ENCODE measurements around the gene MTARC2. TPM values are rescaled to one million over a fixed set of nuclear protein-coding genes. Genes with fewer than 3 reads are reported as not detected.

Gene MTARC2
- polyA plus RNA-seq, 1 donor from 2014 or later = not detected

GRCh38 chr1:220810963-220811362 is 62.8 kb downstream of the MTARC2 start:
- Histone ChIP-seq H3K9me3 (ENCODE audit: low read length) (no peaks in the 10 kb centered on the region), H3K4me2 (ENCODE audit: low read length) (no peak overlapping the region), H3F3A (ENCODE audit: insufficient read depth, low read length, poor library complexity, severe bottlenecking) (no peaks in the 10 kb centered on the region), H3K9ac (ENCODE audit: low read length) (no peak overlapping the region), H3K27ac (ENCODE audit: low read length) (no peak overlapping the region), H3K4me3 (ENCODE audit: low read length) (no peak overlapping the region), H3K9me2 (ENCODE audit: insufficient read depth, low read length) (no peaks in the 10 kb centered on the region), H3K27me3 (ENCODE audit: insufficient read depth, low read depth, low read length) (no peaks in the 10 kb centered on the region), H3K79me2 (replicated peaks; ENCODE audit: insufficient read depth, low read length) (no peaks in the 10 kb centered on the region), H2AFZ (ENCODE audit: low read depth, low read length) (no peak overlapping the region), H4K20me1 (ENCODE audit: insufficient read depth) (no peaks in the 10 kb centered on the region), H3K36me3 (ENCODE audit: insufficient read depth, low read length) (no peaks in the 10 kb centered on the region)
- TF ChIP-seq EP300 (conservative IDR thresholded peaks at IDR 0.05; ENCODE audit: poor library complexity, severe bottlenecking) = no peak
- no peak for TF ChIP-seq MXI1 (conservative IDR thresholded peaks at IDR 0.05; ENCODE audit: poor library complexity, severe bottlenecking)
- no peak for TF ChIP-seq TAF1 (IDR thresholded peaks at IDR 0.05; ENCODE audit: low read depth)
- no peak for TF ChIP-seq REST (IDR thresholded peaks at IDR 0.05; ENCODE audit: borderline replicate concordance)
- no peak for TF ChIP-seq EZH2 (IDR thresholded peaks at IDR 0.05; ENCODE audit: borderline replicate concordance, insufficient read depth, low read length, poor library complexity, severe bottlenecking)
- TF ChIP-seq CTCF (IDR thresholded peaks at IDR 0.05; ENCODE audit: poor library complexity, severe bottlenecking) = no peak
- TF ChIP-seq RAD21 (conservative IDR thresholded peaks at IDR 0.05) = no peak
- TF ChIP-seq SMC3 (conservative IDR thresholded peaks at IDR 0.05; ENCODE audit: poor library complexity) = no peak
- no peak for TF ChIP-seq POLR2AphosphoS5 (IDR thresholded peaks at IDR 0.05)

- no peaks in the 10 kb centered on the region for H3F3A ChIP-seq (ENCODE audit: insufficient read depth, low read length, poor library complexity, severe bottlenecking)
- H3K79me2 ChIP-seq (replicated peaks; ENCODE audit: insufficient read depth, low read length) = no peaks in the 10 kb centered on the region
- H3K9me2 ChIP-seq (ENCODE audit: insufficient read depth, low read length) = no peaks in the 10 kb centered on the region
- H3K36me3 ChIP-seq (ENCODE audit: insufficient read depth, low read length) = no peaks in the 10 kb centered on the region
- H4K20me1 ChIP-seq (ENCODE audit: insufficient read depth) = no peaks in the 10 kb centered on the region
- H3K27me3 ChIP-seq (ENCODE audit: insufficient read depth, low read depth, low read length) = no peaks in the 10 kb centered on the region
- H3K4me2 ChIP-seq (ENCODE audit: low read length) = no peak overlapping the region
- no peak overlapping the region for H3K4me3 ChIP-seq (ENCODE audit: low read length)
- TF ChIP-seq EP300 (conservative IDR thresholded peaks at IDR 0.05; ENCODE audit: poor library complexity, severe bottlenecking) = no peak
- TF ChIP-seq SMC3 (conservative IDR thresholded peaks at IDR 0.05; ENCODE audit: poor library complexity) = no peak
- TF ChIP-seq MXI1 (conservative IDR thresholded peaks at IDR 0.05; ENCODE audit: poor library complexity, severe bottlenecking) = no peak
- no peak for TF ChIP-seq POLR2AphosphoS5 (IDR thresholded peaks at IDR 0.05)
- TF ChIP-seq EZH2 (IDR thresholded peaks at IDR 0.05; ENCODE audit: borderline replicate concordance, insufficient read depth, low read length, poor library complexity, severe bottlenecking) = no peak
- TF ChIP-seq CTCF (IDR thresholded peaks at IDR 0.05; ENCODE audit: poor library complexity, severe bottlenecking) = no peak
- TF ChIP-seq TAF1 (IDR thresholded peaks at IDR 0.05; ENCODE audit: low read depth) = no peak
- no peak for TF ChIP-seq RAD21 (conservative IDR thresholded peaks at IDR 0.05)
- TF ChIP-seq REST (IDR thresholded peaks at IDR 0.05; ENCODE audit: borderline replicate concordance) = no peak
- no peak overlapping the region for H2AFZ ChIP-seq (ENCODE audit: low read depth, low read length)
- H3K27ac ChIP-seq (ENCODE audit: low read length) = no peak overlapping the region
- H3K9ac ChIP-seq (ENCODE audit: low read length) = no peak overlapping the region
- no peaks in the 10 kb centered on the region for H3K9me3 ChIP-seq (ENCODE audit: low read length)
These were observed 63.6 kb downstream of the MTARC2 start for GRCh38 chr1:220811695-220812094.
